RWPE1 (cell line): ENCODE data around the gene CLDN9.

ENCODE experiments used
- CTCF ChIA-PET: fragments of 350-600 bp; sonication (Branson Sonifier 250); formaldehyde crosslinking; extraction: SDS; loops from one replicate; lab custom pipeline; 2021; lab: Yijun Ruan, JAX
- POLR2A ChIA-PET: fragments of 400-600 bp; formaldehyde crosslinking; extraction: SDS; loops from one replicate; lab custom pipeline; 2020; ENCODE audit warnings: antibody characterized with exemption; ENCODE audit not compliant: low non-redundant PET; lab: Yijun Ruan, JAX
- DNase-seq: peaks from one replicate; pipeline ENCODE4 v3.0.0; 2012; ENCODE audit warnings: low spot score
- H3K27ac ChIP-seq: fragments of 450-650 bp; 2 replicates; pipeline ENCODE4 v1.5.1; 2017
- CTCF ChIP-seq: fragments of 450-650 bp; conservative IDR thresholded peaks from 2 replicates; pipeline ENCODE4 v1.5.1; 2017; ENCODE audit warnings: low read depth, mild to moderate bottlenecking

Gene CLDN9

GRCh38 chr16:2966808-2967191 lies 45.9 kb upstream of the CLDN9 start:
- TF ChIP-seq CTCF = no peak
- H3K27ac ChIP-seq = no peak overlapping the region
- ChIA-PET CTCF (no interaction called here), POLR2A (no interaction called here)
- DNase-seq = no peak

DNA sequence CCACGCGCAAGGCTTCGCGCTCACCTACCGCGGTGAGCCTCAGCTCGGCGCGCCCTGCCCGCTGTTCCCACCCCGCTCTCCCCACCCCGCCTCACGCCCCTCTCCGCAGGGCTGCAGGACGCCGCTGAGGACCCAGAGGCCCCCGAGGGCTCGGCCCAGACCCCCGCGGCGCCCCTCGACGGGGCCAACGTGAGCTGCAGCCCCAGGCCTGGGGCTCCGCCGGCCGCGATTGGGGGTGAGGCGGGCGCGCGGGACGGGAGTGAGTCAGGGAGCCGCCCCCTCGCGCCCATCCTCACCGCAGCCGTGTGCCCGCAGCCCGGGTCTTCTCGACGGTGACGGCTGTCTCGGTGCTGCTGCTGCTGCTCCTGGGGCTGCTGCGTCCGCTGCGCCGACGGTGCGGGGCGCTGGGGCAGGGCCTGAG lies 45.5 kb upstream of the CLDN9 start:
- no peak for TF ChIP-seq CTCF
- ChIA-PET CTCF (no interaction called here), POLR2A (no interaction called here)
- H3K27ac ChIP-seq = no peak overlapping the region
- no peak for DNase-seq

DNA sequence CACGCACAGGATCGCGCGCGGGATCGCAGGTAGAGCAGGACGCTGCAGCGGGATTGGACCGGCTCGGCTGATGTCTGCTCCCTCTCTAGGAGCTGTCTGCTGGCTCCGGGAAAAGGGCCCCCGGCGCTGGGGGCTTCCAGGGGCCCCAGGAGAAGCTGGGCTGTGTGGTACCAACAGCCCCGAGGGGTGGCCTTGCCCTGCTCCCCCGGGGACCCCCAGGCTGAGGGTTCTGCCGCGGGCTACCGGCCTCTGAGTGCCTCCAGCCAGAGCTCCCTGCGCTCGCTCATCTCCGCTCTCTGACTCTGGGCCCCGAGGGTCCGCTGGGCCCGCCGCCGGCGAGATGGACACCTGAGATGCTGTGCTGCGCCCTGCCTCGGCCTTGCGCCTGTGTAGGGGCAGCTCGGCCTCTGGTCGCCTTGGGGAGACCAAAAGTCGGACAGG lies 45.0 kb upstream of the CLDN9 start:
- TF ChIP-seq CTCF = no peak
- H3K27ac ChIP-seq = peak overlapping the region; percentile 84
- DNase-seq = no peak
- POLR2A ChIA-PET = no interaction called here
- CTCF ChIA-PET = no interaction called here

DNA sequence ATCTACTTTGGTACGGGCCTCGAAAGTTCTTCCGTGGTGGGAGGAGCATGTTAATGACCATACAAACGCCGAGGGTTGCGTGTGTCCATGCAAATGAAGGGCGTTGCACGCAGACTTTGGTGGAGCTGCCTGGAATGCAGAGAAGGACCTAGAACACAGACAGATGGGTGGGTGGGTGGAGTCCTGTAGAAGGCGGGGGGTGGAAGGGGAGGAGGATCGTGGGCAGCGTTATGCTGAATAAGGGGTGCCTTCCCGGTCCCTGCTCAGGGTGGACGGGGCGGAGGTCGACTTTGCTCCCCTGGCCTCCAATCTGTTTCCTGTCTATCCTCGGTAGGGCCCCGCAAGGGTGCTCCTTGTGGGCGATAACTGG lies 44.4 kb upstream of the CLDN9 start:
- no peak for TF ChIP-seq CTCF
- CTCF ChIA-PET = interaction anchor here (0.6 kb wide), 1 partner anchor 69 kb away, joined by 3 read pairs; no protein-coding TSS in a partner anchor
- POLR2A ChIA-PET = no interaction called here
- peak overlapping the region; percentile 84 for H3K27ac ChIP-seq
- no peak for DNase-seq

DNA sequence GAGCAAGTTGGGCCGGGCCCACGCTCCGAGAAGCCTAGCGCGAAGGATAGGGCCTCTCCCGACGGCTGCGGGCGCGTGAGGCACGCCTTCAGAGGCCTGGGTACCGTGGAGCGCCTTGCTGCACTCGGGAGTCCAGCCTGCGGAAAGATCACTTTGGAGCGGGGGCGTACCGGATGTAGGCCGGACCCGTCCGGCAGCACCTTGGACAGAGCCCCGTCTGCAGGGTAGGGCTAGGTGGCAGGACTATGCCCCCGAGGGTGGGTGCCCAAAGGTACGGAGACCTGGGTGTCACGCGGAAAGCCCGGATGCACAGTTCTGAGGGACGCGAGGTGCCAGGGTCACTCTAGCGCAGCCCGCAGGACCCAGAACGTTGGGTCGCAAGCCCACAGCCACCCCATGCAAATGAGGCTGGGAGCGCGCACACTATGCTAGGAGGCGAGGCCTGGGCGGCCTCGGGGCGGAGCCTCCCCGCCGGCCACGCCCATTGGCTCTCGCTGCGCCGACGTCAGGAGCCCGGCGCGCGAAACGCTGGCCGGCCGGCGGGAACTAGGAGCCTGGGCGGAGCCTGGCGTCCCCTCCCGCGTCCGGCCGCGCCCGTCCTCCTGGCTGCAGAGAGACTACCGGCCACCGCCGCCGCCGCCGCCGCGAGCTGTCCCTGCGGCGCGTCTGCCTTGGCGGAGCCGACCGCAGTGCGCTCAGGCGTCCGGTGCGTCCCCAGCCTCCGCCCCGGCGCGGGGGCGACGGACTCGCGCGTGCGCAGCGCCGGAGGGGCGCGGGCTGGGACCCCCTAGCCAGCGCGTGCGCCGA lies 43.8 kb upstream of the CLDN9 start, which contains the start of gene PAQR4:
Gene PAQR4, plus strand, starts transcription at position 611 of the 807 bp plus-strand sequence. CDS start 327 bp downstream, outside the sequence.
- CTCF ChIA-PET = interaction anchor here (0.6 to 1.5 kb wide), 5 partner anchors 9 to 828 kb away, joined by 3 to 8 read pairs (median 3); no protein-coding TSS in a partner anchor
- TF ChIP-seq CTCF = no peak
- DNase-seq = peak; percentile 84
- H3K27ac ChIP-seq = peak within 1 kb of the TSS; percentile 84
- POLR2A ChIA-PET = interaction anchor here (1.0 kb wide), 1 partner anchor 12 kb away, joined by 3 read pairs; the partner anchor contains the start of gene PKMYT1

GRCh38 chr16:2969545-2970521 lies 42.9 kb upstream of the CLDN9 start:
- H3K27ac ChIP-seq = peak overlapping the region; percentile 84
- POLR2A ChIA-PET = interaction anchor here (0.6 to 1.1 kb wide), 3 partner anchors 11 to 55 kb away, joined by 3 read pairs; partner anchors contain the start of gene PKMYT1
- CTCF ChIA-PET = interaction anchor here (0.6 to 1.6 kb wide), 9 partner anchors 8 to 829 kb away, joined by 3 to 8 read pairs (median 3); partner anchors contain the start of gene TNFRSF12A
- DNase-seq = peak; percentile 61
- TF ChIP-seq CTCF = peak; percentile 64
